H9 (cell line): ENCODE results near the gene C17orf50. TPM values are rescaled to one million over a fixed set of nuclear protein-coding genes. Genes with fewer than 3 reads are reported as not detected.

Source experiments
- DNase-seq: peaks from one replicate; pipeline ENCODE4 v3.0.0-alpha.2; 2017
- H2AFZ ChIP-seq: one replicate; pipeline ENCODE4 v1.6.1; 2013; ENCODE audit warnings: mild to moderate bottlenecking, low read length, control low read depth, moderate library complexity
- H2AK5ac ChIP-seq: 2 replicates; pipeline ENCODE4 v1.6.1; 2013; ENCODE audit warnings: low read length, control low read depth, mixed read lengths; ENCODE audit not compliant: insufficient read length
- H2BK120ac ChIP-seq: one replicate; pipeline ENCODE4 v1.6.1; 2013; ENCODE audit warnings: low read depth, mild to moderate bottlenecking, low read length, control low read depth, inconsistent platforms; ENCODE audit not compliant: poor library complexity, severe bottlenecking
- H2BK12ac ChIP-seq: 2 replicates; pipeline ENCODE4 v1.6.1; 2013; ENCODE audit warnings: low read length, control low read depth, mixed read lengths, low read depth; ENCODE audit not compliant: insufficient read length
- H2BK15ac ChIP-seq: 2 replicates; pipeline ENCODE4 v1.6.1; 2013; ENCODE audit warnings: low read depth, low read length, control low read depth
- H2BK20ac ChIP-seq: one replicate; pipeline ENCODE4 v1.6.1; 2013; ENCODE audit warnings: low read depth, mild to moderate bottlenecking, low read length, control low read depth, inconsistent platforms; ENCODE audit not compliant: poor library complexity, severe bottlenecking
- H2BK5ac ChIP-seq: 2 replicates; pipeline ENCODE4 v1.6.1; 2013; ENCODE audit warnings: low read length, control low read depth, mixed read lengths; ENCODE audit not compliant: insufficient read length
- H3K14ac ChIP-seq: 2 replicates; pipeline ENCODE4 v1.6.1; 2013; ENCODE audit warnings: low read length, control low read depth; ENCODE audit not compliant: insufficient read depth
- H3K18ac ChIP-seq: 2 replicates; pipeline ENCODE4 v1.6.1; 2013; ENCODE audit warnings: low read depth, mild to moderate bottlenecking, mixed read lengths, low read length, control low read depth; ENCODE audit not compliant: insufficient read length
- H3K23ac ChIP-seq: 2 replicates; pipeline ENCODE4 v1.6.1; 2013; ENCODE audit warnings: low read length, control low read depth, mixed read lengths, low read depth; ENCODE audit not compliant: insufficient read length
- H3K23me2 ChIP-seq: 2 replicates; pipeline ENCODE4 v1.6.1; 2013; ENCODE audit warnings: low read depth, mild to moderate bottlenecking, mixed read lengths, low read length, control low read depth; ENCODE audit not compliant: insufficient read length, poor library complexity, severe bottlenecking
- H3K27ac ChIP-seq: 2 replicates; pipeline ENCODE4 v1.5.1; 2013; ENCODE audit warnings: low read length, control low read depth, mixed read lengths, low read depth; ENCODE audit not compliant: insufficient read length
- H3K27me3 ChIP-seq: 2 replicates; pipeline ENCODE4 v1.6.1; 2013; ENCODE audit warnings: low read length, control low read depth, inconsistent platforms; ENCODE audit not compliant: insufficient read depth
- H3K4ac ChIP-seq: 2 replicates; pipeline ENCODE4 v1.6.1; 2013; ENCODE audit warnings: low read depth, mild to moderate bottlenecking, control low read depth, inconsistent platforms, low read length, moderate library complexity
- H3K4me1 ChIP-seq: 2 replicates; pipeline ENCODE4 v1.6.1; 2013; ENCODE audit warnings: low read length, control low read depth, inconsistent platforms; ENCODE audit not compliant: insufficient read depth
- H3K4me2 ChIP-seq: 2 replicates; pipeline ENCODE4 v1.6.1; 2013; ENCODE audit warnings: low read length, control low read depth, mixed read lengths; ENCODE audit not compliant: insufficient read length, insufficient read depth
- H3K56ac ChIP-seq: 2 replicates; pipeline ENCODE4 v1.6.1; 2013; ENCODE audit warnings: low read depth, mild to moderate bottlenecking, mixed read lengths, low read length, control low read depth; ENCODE audit not compliant: insufficient read length
- H3K79me1 ChIP-seq: 2 replicates; pipeline ENCODE4 v1.6.1; 2013; ENCODE audit warnings: low read depth, mild to moderate bottlenecking, moderate library complexity, low read length, control low read depth, inconsistent platforms; ENCODE audit not compliant: insufficient read depth, poor library complexity, severe bottlenecking
- H3K79me2 ChIP-seq: 2 replicates; pipeline ENCODE4 v1.6.1; 2013; ENCODE audit warnings: low read length, control low read depth, inconsistent platforms; ENCODE audit not compliant: insufficient read depth
- H3K9ac ChIP-seq: 2 replicates; pipeline ENCODE4 v1.6.1; 2013; ENCODE audit warnings: low read length, control low read depth, mixed read lengths; ENCODE audit not compliant: insufficient read length; ENCODE audit errors: extremely low read depth
- H3K9me3 ChIP-seq: one replicate; pipeline ENCODE4 v1.6.1; 2013; ENCODE audit warnings: low read depth, low read length, inconsistent platforms; ENCODE audit not compliant: control insufficient read depth
- H3T11ph ChIP-seq: one replicate; pipeline ENCODE4 v1.6.1; 2013; ENCODE audit warnings: mild to moderate bottlenecking, low read length, control low read depth, inconsistent platforms
- H4K20me1 ChIP-seq: one replicate; pipeline ENCODE4 v1.6.1; 2013; ENCODE audit not compliant: control insufficient read depth, insufficient read length, insufficient read depth
- H4K5ac ChIP-seq: 2 replicates; pipeline ENCODE4 v1.6.1; 2013; ENCODE audit warnings: low read depth, mild to moderate bottlenecking, mixed read lengths, low read length, control low read depth; ENCODE audit not compliant: insufficient read length
- H4K8ac ChIP-seq: replicated peaks from 2 replicates; pipeline ENCODE4 v1.6.1; 2013; ENCODE audit warnings: low read length, control low read depth, mixed read lengths, low read depth; ENCODE audit not compliant: insufficient read length
- H4K91ac ChIP-seq: 2 replicates; pipeline ENCODE4 v1.6.1; 2013; ENCODE audit warnings: low read depth, mild to moderate bottlenecking, moderate library complexity, mixed read lengths, low read length, control low read depth; ENCODE audit not compliant: insufficient read length
- H3K27ac Mint-ChIP-seq, 3 experiments: 2 replicates in 2 of 3; 3 replicates in 1 of 3; pipeline ENCODE4 v1.8.0; 2020 to 2021; ENCODE audit warnings: mixed read lengths in 3 of 3, mild to moderate bottlenecking in 1 of 3, moderate library complexity in 1 of 3
- H3K27me3 Mint-ChIP-seq: 2 replicates; pipeline ENCODE4 v1.8.0; 2021; ENCODE audit warnings: low read depth, mild to moderate bottlenecking, moderate library complexity, mixed read lengths
- H3K36me3 Mint-ChIP-seq, 3 experiments: 2 replicates in 2 of 3; 3 replicates in 1 of 3; pipeline ENCODE4 v1.8.0; 2020 to 2021; ENCODE audit warnings: low read depth in 3 of 3, mixed read lengths in 3 of 3; ENCODE audit not compliant: insufficient read depth in 1 of 3
- H3K4me1 Mint-ChIP-seq, 2 experiments: 2 replicates each; pipeline ENCODE4 v1.8.0; 2020; ENCODE audit warnings: mixed read lengths in 2 of 2
- H3K4me3 Mint-ChIP-seq, 2 experiments: 2 replicates in 1 of 2; 3 replicates in 1 of 2; pipeline ENCODE4 v1.8.0; 2020 to 2021; ENCODE audit warnings: mild to moderate bottlenecking in 2 of 2, mixed read lengths in 2 of 2, moderate library complexity in 1 of 2
- H3K9me3 Mint-ChIP-seq, 2 experiments: 2 replicates in 1 of 2; 3 replicates in 1 of 2; pipeline ENCODE4 v1.8.0; 2020; ENCODE audit warnings: mild to moderate bottlenecking in 2 of 2, mixed read lengths in 2 of 2, moderate library complexity in 1 of 2
- WGBS: extraction: QIAGEN DNeasy Blood & Tissue Kit; methylation state at CpG from one replicate; pipeline ENCODE4 v1.1.7; 2013; ENCODE audit warnings: missing lambda C conversion rate, low lambda C conversion rate, mixed read lengths; ENCODE audit not compliant: insufficient read length; ENCODE audit errors: extremely low coverage; 5-methylcytosine and 5-hydroxymethylcytosine counted together
- total RNA-seq: library from RNA; stranded (reverse); gene quantifications from 2 replicates; pipeline ENCODE4 v1.2.1, GENCODE V29; 2021
- TF ChIP-seq, protein P1 (sequence below): fragments of 200-600 bp; sonication (generic); conservative IDR thresholded peaks from 3 replicates; pipeline ENCODE4 v1.8.0; 2021; ENCODE audit warnings: antibody characterized with exemption, mild to moderate bottlenecking

The C17orf50 gene
- total RNA-seq, 1 experiment from 2014 or later: not detected

DNA sequence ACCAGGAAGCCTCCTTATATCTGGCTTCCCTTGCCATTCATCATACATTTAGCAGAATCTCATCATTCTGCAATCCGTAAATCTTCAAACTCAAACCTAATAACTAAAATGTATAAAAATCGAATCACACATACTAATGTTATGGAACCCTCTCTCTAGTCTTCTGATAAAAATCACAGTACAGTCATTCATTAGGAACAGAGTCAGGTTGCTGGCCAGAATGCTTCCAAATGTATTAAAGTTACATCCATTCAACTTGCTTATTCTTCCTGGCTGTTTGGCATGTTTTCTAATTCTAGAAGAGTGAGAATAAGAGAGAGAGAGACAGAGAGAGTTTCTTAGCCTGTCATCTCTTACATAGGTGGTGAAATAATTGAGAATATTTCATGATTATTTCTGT, 45.7 kb upstream of the C17orf50 start:
- Histone ChIP-seq H3K23ac (no peak overlapping the region), H3T11ph (no peak overlapping the region), H3K27me3 (no peaks in the 10 kb centered on the region), H2AK5ac (no peak overlapping the region), H3K4ac (no peak overlapping the region), H3K79me2 (0 out of 2 replicates have a peak, but pooled peaks cover 2% of the 10 kb centered on the region), H4K20me1 (no peaks in the 10 kb centered on the region), H3K9ac (no peak overlapping the region), H3K4me2 (no peak overlapping the region), H2AFZ (no peak overlapping the region), H2BK20ac (no peak overlapping the region), H3K4me1 (no peaks in the 10 kb centered on the region), H3K23me2 (no peaks in the 10 kb centered on the region), H3K56ac (no peak overlapping the region), H4K5ac (no peak overlapping the region), H2BK15ac (no peak overlapping the region), H4K8ac (no peak overlapping the region), H3K18ac (no peak overlapping the region), H2BK5ac (no peak overlapping the region), H2BK12ac (no peak overlapping the region), H4K91ac (no peak overlapping the region), H3K14ac (no peak overlapping the region), H3K79me1 (no peaks in the 10 kb centered on the region), H2BK120ac (no peak overlapping the region), H3K27ac (no peak overlapping the region), H3K9me3 (no peaks in the 10 kb centered on the region)
- no peak for DNase-seq
- H3K27ac Mint-ChIP-seq: no peak overlapping the region
- H3K4me1 Mint-ChIP-seq: no peaks in the 10 kb centered on the region
- H3K4me3 Mint-ChIP-seq: no peak overlapping the region
- WGBS: 100% methylated on average over 2 of the region's 2 CpGs
- no peaks in the 10 kb centered on the region for H3K27me3 Mint-ChIP-seq
- TF ChIP-seq, protein P1, sequence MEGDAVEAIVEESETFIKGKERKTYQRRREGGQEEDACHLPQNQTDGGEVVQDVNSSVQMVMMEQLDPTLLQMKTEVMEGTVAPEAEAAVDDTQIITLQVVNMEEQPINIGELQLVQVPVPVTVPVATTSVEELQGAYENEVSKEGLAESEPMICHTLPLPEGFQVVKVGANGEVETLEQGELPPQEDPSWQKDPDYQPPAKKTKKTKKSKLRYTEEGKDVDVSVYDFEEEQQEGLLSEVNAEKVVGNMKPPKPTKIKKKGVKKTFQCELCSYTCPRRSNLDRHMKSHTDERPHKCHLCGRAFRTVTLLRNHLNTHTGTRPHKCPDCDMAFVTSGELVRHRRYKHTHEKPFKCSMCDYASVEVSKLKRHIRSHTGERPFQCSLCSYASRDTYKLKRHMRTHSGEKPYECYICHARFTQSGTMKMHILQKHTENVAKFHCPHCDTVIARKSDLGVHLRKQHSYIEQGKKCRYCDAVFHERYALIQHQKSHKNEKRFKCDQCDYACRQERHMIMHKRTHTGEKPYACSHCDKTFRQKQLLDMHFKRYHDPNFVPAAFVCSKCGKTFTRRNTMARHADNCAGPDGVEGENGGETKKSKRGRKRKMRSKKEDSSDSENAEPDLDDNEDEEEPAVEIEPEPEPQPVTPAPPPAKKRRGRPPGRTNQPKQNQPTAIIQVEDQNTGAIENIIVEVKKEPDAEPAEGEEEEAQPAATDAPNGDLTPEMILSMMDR: no peak
- H3K36me3 Mint-ChIP-seq: peaks cover 10 to 40% (median 33%) of the 10 kb centered on the region in 3 experiments; a peak in 6 of 7 replicates
- H3K9me3 Mint-ChIP-seq: no peaks in the 10 kb centered on the region
